ENCODE measurements around the gene ELOVL7.
"Not testable (repeated sequence)": the region's sequence is repeated elsewhere in the genome, so short reads cannot be mapped to it uniquely, and the experiment has no call there.

ELOVL7 gene

DNA sequence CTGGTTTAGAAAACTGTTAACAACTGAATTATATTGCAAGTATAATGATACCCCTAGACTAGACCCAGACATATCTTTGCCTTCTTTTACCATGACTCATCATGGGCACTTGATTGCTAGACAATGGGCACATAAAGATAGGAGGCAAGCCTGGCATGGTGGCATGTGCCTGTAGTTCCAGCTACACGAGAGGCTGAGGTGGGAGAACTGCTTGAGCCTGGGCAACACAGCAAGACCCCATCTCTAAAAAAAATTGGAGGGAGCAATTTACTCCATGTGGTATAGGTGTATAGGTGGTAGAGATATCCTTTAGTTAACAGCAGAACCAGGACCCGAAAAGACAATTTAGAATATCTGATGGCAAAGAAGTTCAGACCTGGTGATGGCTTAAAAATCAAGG, 51.6 kb downstream of the ELOVL7 start:
- no peak for DNase-seq

DNA sequence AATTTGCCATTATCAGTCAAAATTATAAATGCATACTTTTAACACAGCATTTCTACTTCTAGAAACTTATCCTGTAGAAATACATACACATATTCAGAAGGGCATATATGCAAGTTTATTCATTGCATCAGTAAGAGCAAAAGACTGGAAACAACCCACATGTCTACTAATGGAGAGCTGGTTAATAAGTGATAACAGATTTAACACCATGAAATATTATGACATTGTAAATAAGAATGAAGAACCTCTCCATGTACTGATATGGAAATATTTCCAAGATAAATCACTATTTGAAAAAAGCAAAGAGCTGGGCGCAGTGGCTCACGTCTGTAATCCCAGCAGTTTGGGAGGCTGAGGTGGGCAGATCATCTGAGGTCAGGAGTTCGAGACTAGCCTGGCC, 54.5 kb downstream of the ELOVL7 start:
- DNase-seq, result no peak

DNA sequence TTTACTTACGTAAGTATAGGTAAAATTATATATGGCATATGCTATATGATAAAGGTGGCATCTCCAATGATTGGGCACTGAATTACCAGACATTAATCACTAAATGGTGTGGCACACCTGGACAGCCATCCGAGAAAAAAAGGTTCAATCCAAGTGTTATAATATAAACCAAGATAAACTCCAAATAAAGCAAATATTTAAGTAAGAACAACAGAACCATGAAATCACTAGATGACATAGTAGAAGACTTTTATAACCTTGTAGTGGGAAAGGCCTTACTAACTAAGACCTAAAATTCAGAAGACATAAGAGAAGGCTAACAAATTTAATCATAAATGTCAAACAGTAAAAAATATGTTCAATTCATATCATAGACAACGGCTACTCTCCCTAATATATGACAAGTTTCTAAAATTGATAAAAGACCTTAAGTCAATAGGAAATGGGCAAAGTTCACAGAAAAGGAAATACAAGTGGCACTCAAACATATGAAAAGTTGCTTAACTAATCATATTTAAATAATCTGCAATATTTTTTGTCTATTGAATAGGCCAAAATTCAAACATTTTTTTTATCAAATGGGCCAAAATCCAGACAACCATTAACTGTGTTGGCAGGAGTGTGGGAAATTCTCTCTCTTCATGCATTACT, 55.1 kb downstream of the ELOVL7 start:
- DNase-seq, result no peak

DNA sequence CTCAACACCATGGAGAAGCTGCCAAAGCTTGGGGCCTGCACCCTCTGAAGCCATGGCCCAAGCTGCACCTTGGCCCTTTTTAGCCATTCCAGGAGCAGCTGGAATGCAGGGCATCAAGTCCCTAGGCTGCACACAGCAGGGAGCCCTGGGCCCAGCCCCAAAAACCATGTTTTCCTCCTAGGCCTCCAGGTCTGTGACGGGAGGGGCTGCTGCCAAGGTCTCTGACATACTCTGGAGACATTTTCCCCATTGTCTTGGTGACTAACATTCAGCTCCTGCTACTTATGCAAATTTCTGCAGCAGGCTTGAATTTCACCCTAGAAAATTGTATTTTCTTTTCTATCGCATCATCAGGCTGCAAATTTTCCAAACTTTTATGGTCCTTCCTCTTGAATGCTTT, 64.6 kb downstream of the ELOVL7 start:
- DNase-seq, result no peak

DNA sequence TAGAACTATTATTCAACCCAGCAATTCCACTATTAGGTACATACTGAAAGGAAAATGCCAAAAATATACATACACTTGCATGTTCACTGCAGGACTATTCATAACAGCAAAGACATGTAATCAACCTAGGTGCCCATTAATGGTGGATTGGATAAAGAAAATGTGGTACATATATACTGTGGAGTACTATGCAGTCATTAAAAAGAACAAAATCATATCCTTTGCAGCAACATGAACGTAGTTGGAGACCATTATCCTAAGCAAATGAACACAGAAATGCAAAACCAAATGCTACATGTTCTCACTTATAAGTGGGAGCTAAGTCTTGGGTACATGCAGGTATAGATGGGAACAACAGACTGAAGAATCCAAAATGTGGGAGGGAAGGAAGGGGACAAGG, 67.7 kb downstream of the ELOVL7 start:
- DNase-seq, result no peak

DNA sequence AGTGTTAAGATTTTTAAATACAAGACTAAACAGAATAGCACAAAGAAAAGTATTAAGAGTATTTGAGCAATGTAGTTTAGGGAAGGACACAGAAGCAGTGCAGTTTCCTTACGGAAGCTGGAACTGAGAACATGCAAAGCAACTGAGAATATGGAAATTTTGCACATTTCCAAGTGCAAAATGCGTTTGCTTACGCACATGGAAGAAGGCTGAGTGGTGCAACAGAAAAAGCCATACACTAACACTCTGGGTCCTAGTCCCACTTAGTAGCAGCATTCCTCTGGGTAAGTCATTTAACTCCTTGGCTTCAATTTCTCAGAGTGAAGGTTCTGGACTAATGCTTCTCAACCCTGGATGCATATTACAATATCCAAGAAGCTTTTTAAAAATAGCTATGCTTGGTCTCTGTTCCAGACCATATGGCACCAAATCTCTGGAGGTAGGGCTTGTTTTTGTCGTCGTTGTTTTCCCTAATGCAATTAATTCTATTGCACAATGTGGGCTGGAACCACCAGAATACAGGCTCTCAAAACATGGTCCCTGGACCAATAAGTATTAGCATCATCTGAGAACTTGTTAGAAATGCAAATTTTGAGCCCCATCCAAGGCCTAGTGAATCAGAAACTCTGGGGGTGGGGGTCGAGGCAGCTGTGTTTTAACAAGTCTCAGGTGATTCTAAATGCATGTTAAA, 78.9 kb downstream of the ELOVL7 start:
- DNase-seq, result no peak

DNA sequence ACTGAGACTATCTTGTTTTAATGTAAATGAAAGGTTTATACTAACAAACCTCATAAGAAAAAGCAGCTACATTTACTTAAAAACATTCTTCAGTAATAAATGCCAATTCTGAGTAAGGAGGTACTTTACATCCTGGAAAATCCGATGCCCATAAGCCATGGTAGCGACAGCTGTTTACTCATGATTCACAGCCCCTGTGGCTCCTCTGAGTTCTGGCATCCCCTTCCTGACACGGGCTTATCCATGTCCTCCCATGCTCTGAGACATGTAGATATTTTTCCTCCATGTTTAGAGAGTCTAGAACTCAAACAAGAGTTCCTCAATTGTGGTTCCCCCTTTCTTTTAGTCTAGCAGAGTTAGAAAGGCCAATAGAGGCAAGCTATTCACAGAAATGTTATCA, 81.0 kb downstream of the ELOVL7 start:
- no peak for DNase-seq

DNA sequence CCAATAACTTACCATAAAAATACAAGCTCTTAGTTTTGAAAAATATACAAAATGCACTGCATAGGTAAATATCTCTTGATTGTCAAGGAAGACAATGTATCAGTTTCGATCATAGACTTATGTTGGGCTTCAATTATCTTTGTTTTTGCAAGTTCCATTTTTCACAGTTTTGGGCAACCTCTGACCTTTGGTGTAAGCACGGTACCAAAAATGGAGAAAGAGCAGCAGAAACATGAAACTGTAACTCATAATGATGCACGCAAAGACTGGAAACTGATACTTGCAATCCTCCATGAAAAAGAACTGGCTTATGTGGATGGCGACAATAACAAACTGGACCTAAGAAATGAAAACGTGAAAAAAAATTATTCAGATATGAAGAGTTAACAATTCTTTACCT, 89.6 kb downstream of the ELOVL7 start:
- DNase-seq, result no peak

DNA sequence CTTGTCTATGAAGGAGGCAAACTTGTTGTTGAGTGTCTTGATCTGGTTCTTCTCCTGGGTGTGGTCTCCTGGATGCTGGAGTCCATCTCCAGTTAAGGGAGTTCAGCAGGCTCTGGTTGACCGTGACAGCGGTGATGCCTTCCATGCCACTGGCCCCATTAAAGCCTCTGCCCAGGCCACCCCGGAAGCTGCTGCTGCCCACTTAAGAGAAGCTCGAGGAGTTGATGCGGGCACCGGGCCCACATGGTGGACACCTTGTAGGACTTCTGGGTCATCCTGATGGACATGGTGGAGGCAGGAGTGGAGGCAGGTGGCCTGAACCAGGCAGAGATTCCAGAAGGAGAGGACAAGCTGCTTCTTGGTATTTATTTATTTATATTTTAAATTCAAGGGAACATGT, 99.4 kb downstream of the ELOVL7 start:
- DNase-seq, result no peak

DNA sequence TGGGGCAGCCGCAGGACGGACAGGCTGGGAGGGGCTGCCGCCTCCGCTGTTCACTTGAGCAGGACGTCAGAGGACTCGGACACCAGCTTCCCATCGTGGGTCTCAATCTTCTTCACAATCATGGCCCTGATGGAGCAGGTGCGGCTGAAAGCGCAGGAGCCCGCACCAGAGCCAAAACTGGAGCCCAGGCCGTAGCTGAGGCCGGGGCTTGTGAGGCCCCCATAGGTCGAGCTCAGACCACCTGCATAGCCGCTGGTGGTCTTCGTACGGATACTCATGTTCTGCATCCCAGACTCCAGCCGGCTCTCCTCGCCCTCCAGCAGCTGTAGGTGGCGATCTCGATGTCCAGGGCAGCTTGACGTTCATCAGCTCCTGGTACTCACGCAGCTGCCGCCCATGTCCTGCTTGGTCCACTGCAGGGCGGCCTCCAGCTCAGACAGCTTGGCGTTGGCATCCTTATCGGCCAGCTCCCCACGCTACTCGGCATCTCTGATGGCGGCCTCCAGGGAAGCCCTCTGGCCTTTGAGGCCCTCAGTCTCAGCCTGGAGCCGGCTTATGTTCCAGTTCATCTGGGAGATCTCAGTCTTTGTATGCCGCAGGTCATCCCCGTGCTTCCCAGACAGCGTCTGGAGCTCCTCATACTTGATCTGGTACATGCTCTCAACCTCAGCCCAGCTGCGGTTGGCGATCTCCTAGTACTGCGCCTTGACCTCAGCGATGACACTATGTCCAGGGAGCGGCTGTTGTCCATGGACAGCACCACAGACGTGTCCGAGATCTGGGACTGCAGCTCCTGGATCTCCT, 100.4 kb downstream of the ELOVL7 start:
- no peak for DNase-seq

DNA sequence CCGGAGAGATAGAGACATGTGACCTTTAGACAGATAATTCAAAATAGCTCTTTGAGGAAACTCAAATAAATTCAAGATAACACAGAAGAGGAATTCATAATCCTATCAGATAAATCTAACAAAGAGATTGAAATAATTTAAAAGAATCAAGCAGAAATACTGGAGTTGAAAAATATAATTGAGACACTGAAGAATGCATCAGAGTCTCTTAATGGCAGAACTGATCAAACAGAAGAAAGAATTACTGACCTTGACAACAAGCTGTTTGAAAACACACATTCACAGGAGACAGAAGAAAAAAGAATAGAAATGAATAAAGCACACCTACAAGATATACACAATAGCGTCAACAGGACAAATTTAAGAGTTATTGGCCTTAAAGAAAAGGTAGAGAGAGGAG, 103.7 kb downstream of the ELOVL7 start:
- DNase-seq, result no peak

DNA sequence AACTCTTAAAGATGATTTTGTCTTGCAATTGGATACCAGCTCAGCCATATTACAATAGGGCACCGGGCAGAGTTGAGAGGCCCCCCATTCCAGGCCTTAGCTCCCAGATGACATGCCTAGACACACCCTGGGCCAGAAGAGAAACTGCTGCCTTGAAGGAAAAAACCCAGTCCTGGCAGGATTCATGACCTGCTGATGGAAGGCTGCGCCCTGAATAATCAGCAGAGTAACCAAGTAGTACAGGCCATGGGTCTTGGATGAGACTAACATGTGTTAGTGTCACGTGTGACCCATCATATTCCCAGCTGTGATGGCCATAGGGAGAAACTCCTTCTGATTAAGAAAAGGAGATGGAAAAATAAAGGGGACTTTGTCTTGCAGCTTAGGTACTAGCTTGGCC, 105.1 kb downstream of the ELOVL7 start:
- DNase-seq, result no peak

DNA sequence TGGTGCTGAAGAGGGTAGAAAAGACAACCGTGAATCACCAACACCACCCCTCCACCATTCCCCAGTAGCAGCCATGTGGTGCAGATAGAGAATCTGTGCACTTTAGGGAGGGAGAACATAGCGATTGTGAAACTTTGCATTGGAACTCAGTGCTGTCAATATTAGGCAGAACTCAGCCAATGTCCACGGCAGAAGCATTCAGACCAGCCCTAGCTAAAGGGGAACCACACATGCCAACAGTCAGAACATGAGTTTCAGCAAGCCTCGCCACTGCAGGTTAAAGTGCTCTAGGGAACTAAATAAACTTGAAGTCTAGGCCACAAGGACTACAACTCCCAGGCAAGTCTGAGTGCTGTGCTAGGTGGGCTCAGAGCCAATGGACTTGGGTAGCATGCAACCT, 105.6 kb downstream of the ELOVL7 start:
- no peak for DNase-seq

DNA sequence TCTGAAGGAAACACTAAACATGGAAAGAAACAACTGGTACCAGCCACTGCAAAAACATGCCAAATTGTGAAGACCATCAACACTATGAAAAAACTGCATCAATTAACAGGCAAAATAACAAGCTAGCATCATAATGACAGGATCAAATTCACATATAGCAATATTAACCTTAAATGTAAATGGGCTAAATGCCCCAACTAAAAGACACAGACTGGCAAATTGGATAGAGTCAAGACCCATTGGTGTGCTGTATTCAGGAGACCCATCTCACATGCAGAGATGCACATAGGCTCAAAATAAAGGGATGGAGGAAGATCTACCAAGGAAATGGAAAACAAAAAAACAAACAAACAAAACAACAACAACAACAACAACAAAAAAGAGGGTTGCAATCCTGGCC, 113.2 kb downstream of the ELOVL7 start:
- not testable (repeated sequence) for DNase-seq

DNA sequence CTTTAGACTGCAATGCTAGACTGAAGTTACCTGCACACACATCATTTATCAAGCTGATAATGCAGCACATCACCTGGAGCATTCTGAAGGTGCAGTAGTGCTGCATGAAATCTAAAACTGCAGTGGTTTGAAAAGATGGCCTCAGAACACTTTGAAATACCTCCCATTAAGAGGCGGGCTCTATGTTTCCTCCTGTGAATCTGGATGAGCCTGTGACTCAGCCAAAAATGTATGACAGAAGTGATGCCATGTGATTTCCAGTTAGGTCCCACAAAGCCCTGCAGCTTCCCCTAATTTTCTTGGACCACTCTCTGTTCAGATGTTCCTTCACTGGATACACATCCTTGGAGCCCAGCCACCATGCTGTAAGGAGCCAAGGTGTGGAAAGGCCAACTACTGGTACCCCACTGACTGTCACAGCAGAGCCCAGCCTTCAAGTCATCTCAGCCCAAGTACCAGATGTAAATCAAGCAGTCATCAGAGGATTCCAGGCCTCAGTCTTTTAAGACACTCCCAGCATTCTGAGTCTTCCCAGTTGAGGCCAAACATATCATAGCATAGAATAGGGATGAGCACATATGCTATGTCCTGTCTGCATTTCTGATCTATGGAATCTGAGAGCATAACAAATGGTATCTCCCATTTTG, 116.9 kb downstream of the ELOVL7 start:
- no peak for DNase-seq

DNA sequence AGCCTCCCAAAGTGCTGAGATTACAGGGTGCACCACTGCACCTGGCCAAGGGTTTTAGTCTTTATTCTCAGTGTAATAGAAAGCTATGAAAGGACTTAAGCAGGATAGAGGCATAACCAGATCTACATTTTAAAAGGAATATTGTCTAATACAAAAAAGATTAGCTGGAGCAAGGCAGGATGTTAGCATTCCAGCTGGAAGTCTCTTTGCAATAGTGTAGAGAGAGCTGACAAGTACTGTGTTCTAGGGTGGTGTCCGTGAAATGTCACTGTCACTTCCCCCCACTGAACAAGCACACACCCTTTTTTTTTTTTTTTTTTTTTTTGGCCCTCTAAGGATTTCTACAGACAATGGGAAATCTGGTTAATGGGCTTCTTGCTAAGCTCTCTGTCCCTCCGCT, 119.9 kb downstream of the ELOVL7 start:
- DNase-seq, result no peak

DNA sequence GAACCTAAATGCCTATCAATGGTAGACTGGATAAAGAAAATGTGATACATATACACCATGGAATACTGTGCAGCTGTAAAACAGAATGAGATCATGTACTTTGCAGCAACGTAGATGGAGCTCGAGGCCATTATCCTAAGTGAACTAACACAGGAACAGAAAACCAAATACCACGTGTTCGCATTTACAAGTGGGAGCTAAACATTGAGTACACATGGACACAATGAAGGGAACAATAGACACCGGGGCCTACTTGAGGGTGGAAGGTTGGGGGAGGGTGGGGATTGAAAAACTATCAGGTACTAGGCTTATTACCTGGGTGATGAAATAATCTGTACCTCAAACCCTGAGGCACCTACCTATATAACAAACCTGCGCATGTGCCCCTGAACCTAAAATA, 121.7 kb downstream of the ELOVL7 start:
- DNase-seq, result no peak

DNA sequence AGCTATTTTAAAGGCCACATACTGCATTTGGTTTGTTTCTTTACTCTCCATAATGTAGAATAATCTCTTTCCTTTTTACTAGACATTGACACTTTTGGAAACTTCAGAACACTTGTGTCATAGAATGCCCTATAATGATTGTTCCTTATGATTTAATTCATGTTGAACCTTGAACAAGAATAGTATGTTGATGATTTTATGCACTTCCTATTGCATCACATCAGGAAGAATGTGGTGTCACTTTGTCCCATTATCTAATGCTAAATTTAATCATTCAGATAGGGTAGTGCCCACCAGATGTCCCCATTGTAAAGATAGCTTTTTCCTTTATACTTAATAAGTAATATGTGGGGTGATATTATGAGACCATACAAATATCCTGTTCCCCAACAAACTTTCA, 124.7 kb downstream of the ELOVL7 start:
- no peak for DNase-seq

DNA sequence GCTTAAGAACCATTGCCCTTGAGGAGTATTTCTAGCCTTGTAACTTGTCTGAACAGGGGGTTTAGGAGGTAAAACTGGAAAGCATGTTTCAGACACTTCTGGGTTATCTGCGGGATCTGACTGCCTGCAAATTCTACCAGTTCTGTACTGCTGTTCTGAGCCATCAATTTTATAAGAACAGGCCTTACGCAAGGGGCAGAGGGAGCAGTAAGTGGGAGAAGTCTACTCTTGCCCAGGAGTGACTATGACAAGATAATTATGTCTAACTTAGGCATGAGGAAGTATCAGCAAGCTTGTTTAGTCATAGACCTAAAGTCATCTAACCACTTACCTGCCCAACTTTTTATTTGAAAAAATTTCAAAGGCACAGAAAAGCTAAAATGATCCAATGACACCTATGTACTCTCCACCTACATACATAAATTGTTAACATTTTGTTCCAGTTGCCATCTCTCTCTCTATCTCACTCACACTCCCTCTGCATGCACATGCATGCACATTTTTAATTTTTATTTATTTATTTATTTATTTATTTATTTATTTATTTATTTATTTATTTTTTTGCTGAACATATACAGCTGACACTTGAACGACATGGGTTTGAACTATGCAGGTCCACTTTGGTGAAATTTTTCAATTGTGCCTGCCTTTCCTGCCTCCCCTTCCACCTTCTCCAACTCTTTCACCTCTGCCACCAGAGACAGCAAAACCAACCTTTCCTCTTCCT, 125.7 kb downstream of the ELOVL7 start:
- DNase-seq, result no peak

DNA sequence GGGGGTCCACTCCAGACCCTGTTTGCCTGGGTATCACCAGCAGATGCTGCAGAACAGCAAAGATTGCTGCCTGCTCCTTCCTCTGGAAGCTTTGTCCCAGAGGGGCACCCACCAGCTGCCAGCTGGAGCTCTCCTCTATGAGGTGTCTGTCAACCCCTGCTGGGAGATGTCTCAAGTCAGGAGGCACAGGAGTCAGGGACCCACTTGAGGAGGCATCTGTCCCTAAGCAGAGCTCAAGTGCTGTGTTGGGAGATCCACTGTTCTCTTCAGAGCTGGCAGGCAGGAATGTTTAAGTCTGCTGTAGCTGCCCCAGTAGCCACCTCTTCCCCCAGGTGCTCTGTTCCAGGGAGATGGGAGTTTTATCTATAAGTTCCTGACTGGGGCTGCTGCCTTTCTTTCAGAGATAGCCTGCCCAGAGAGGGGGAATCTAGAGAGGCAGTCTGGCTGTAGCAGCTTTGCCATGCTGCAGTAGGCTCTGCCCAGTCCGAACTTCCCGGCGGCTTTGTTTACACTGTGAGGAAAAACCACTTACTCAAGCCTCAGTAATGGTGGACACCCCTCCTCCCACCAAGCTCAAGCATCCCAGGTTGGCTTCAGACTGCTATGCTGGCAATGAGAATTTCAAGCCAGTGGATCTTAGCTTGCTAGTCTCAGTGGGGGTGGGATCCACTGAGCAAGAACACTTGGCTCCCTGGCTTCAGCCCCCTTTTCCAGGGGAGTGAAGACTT, 128.7 kb downstream of the ELOVL7 start:
- not testable (repeated sequence) for DNase-seq

DNA sequence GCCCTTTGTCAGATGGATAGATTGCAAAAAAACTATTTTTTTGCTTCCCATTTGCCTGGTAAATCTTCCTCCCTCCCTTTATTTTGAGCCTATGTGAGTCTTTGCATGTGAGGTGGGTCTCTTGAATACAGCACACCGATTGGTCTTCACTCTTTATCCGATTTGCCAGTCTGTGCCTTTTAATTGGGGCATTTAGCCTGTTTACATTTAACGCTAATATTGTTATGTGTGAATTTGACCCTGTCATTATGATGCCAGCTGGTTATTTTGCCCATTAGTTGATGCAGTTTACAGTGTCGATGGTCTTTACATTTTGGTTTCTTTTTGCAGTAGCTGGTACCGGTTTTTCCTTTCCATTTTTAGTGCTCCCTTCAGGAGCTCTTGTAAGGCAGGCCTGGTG, 131.1 kb downstream of the ELOVL7 start:
- DNase-seq, result no peak

DNA sequence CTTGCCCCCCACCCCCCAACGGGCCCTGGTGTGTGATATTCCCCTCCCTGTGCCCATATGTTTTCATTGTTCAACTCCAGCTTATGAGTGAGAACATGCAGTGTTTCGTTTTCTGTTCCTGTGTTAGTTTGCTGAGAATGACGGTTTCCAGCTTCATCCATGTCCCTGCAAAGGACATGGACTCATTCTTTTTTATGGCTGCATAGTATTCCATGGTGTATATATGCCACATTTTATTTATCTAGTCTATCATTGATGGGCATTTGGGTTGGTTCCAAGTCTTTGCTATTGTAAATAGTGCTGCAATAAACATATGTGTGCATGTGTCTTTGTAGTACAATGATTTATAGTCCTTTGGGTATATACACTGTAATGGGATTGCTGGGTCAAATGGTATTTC, 132.2 kb downstream of the ELOVL7 start:
- not testable (repeated sequence) for DNase-seq

Measured in stimulated activated CD4-positive, alpha-beta T cell treated with anti-CD3 and anti-CD28 coated beads, Interleukin-4, amount 100 ng/mL, for 24 hours (primary cell).